GM23338 (cell line): ENCODE results near the gene ACBD3. TPM values are rescaled to one million over a fixed set of nuclear protein-coding genes. Genes with fewer than 3 reads are reported as not detected.

ENCODE experiments used
- ATAC-seq: fragments of 200-7000 bp; cut with Tn5 transposase; 3 replicates; pipeline ENCODE4 v1.9.1; 2020
- DNase-seq: peaks from one replicate; pipeline ENCODE4 v3.0.0-alpha.2; 2015; ENCODE audit warnings: low spot score
- H2AFZ ChIP-seq: fragments of 200-600 bp; sonication (generic); 2 replicates; pipeline ENCODE4 v1.8.0; 2016; ENCODE audit warnings: antibody characterized with exemption, mild to moderate bottlenecking, moderate library complexity
- H3F3A ChIP-seq: fragments of 200-600 bp; sonication (generic); replicated peaks from 2 replicates; pipeline ENCODE4 v1.8.0; 2017; ENCODE audit warnings: antibody characterized with exemption, mixed run types, low read depth
- H3K27ac ChIP-seq: fragments of 200-600 bp; sonication (generic); 2 replicates; pipeline ENCODE4 v1.6.1; 2016; ENCODE audit warnings: low read depth
- H3K27me3 ChIP-seq: fragments of 200-600 bp; sonication (generic); 2 replicates; pipeline ENCODE4 v1.8.0; 2016; ENCODE audit warnings: mild to moderate bottlenecking, mixed run types, moderate library complexity; ENCODE audit not compliant: insufficient read depth
- H3K36me3 ChIP-seq: fragments of 200-600 bp; sonication (generic); 2 replicates; pipeline ENCODE4 v1.8.0; 2016; ENCODE audit warnings: mild to moderate bottlenecking; ENCODE audit not compliant: insufficient read depth
- H3K4me1 ChIP-seq: fragments of 200-600 bp; sonication (generic); 2 replicates; pipeline ENCODE4 v1.8.0; 2016; ENCODE audit warnings: mild to moderate bottlenecking, moderate library complexity; ENCODE audit not compliant: insufficient read depth
- H3K4me2 ChIP-seq: fragments of 200-600 bp; sonication (generic); 2 replicates; pipeline ENCODE4 v1.7.1; 2017; ENCODE audit warnings: mixed run types
- H3K4me3 ChIP-seq: fragments of 200-600 bp; sonication (generic); 2 replicates; pipeline ENCODE4 v1.6.1; 2016; ENCODE audit warnings: mixed run types
- H3K79me2 ChIP-seq: fragments of 200-600 bp; sonication (generic); replicated peaks from 2 replicates; pipeline ENCODE4 v1.8.0; 2017; ENCODE audit warnings: mild to moderate bottlenecking; ENCODE audit not compliant: insufficient read depth
- H3K9me2 ChIP-seq: fragments of 200-600 bp; sonication (generic); 2 replicates; pipeline ENCODE4 v1.8.0; 2017; ENCODE audit not compliant: insufficient read depth
- H4K20me1 ChIP-seq: fragments of 200-600 bp; sonication (generic); replicated peaks from 2 replicates; pipeline ENCODE4 v1.8.0; 2017; ENCODE audit warnings: mild to moderate bottlenecking; ENCODE audit not compliant: insufficient read depth
- H3K27ac Mint-ChIP-seq: 2 replicates; pipeline ENCODE4 v1.8.0; 2020; ENCODE audit warnings: inconsistent platforms, mild to moderate bottlenecking, moderate library complexity, mixed read lengths
- H3K27me3 Mint-ChIP-seq: 3 replicates; pipeline ENCODE4 v1.8.0; 2022; ENCODE audit warnings: low read depth, mild to moderate bottlenecking, moderate library complexity, mixed read lengths, inconsistent platforms; ENCODE audit not compliant: insufficient read depth, poor library complexity
- H3K36me3 Mint-ChIP-seq: 3 replicates; pipeline ENCODE4 v1.8.0; 2021; ENCODE audit warnings: low read depth, mild to moderate bottlenecking, inconsistent platforms, moderate library complexity, mixed read lengths
- H3K4me1 Mint-ChIP-seq: 3 replicates; pipeline ENCODE4 v1.8.0; 2020; ENCODE audit warnings: mild to moderate bottlenecking, inconsistent platforms, mixed read lengths
- H3K4me3 Mint-ChIP-seq: 3 replicates; pipeline ENCODE4 v1.8.0; 2021; ENCODE audit warnings: moderate library complexity, mild to moderate bottlenecking, inconsistent platforms, mixed read lengths
- H3K9me3 Mint-ChIP-seq: 3 replicates; pipeline ENCODE4 v1.8.0; 2020; ENCODE audit warnings: moderate library complexity, mild to moderate bottlenecking, inconsistent platforms, mixed read lengths
- CREB1 ChIP-seq: fragments of 250-450 bp; sonication (Bioruptor Pico); IDR thresholded peaks from 2 replicates; pipeline ENCODE4 v1.5.0; 2020; ENCODE audit warnings: low read depth, mild to moderate bottlenecking, moderate library complexity
- EZH2 ChIP-seq: fragments of 200-600 bp; sonication (generic); IDR thresholded peaks from one replicate; pipeline ENCODE4 v1.8.0; 2017; ENCODE audit warnings: antibody characterized with exemption, mild to moderate bottlenecking, low read depth; ENCODE audit not compliant: unreplicated experiment
- EZH2phosphoT487 ChIP-seq: fragments of 200-600 bp; sonication (generic); IDR thresholded peaks from one replicate; pipeline ENCODE4 v1.8.1; 2018; ENCODE audit warnings: antibody characterized with exemption; ENCODE audit not compliant: unreplicated experiment
- JUNB ChIP-seq: IDR thresholded peaks from one replicate; pipeline ENCODE4 v1.6.1; 2016; ENCODE audit warnings: antibody characterized with exemption; ENCODE audit not compliant: unreplicated experiment
- NANOG ChIP-seq: IDR thresholded peaks from 2 replicates; pipeline ENCODE4 v1.6.1; 2016; ENCODE audit warnings: antibody characterized with exemption, borderline replicate concordance
- POLR2AphosphoS5 ChIP-seq: IDR thresholded peaks from 2 replicates; pipeline ENCODE4 v1.6.1; 2016; ENCODE audit warnings: antibody characterized with exemption, low read depth
- REST ChIP-seq: IDR thresholded peaks from one replicate; pipeline ENCODE4 v1.6.1; 2018; ENCODE audit warnings: antibody characterized with exemption; ENCODE audit not compliant: unreplicated experiment
- STAT1 ChIP-seq: IDR thresholded peaks from one replicate; pipeline ENCODE4 v1.6.1; 2016; ENCODE audit warnings: antibody characterized with exemption; ENCODE audit not compliant: unreplicated experiment
- ZNF114 ChIP-seq: fragments of 250-450 bp; sonication (Bioruptor Pico); IDR thresholded peaks from 2 replicates; pipeline ENCODE4 v1.5.0; 2020; ENCODE audit warnings: mild to moderate bottlenecking, moderate library complexity
- ZNF331 ChIP-seq: fragments of 250-450 bp; sonication (Bioruptor Pico); IDR thresholded peaks from 2 replicates; pipeline ENCODE4 v1.5.0; 2020; ENCODE audit warnings: low read depth, mild to moderate bottlenecking, moderate library complexity
- polyA plus RNA-seq: library from polyadenylated mRNA; unstranded; fragments of >200 nt; fragmentation: Nextera tagmentation; extraction: Ambion mirVana; gene quantifications from 2 replicates; pipeline ENCODE4 v1.2.1, GENCODE V29; 2016
- total RNA-seq: library from RNA; depleted of rRNA; stranded (reverse); fragments of >200 nt; shearing (Covaris generic); gene quantifications from 2 replicates; pipeline ENCODE4 v1.2.3, GENCODE V29; 2014
- TF ChIP-seq, protein P1 (sequence below): IDR thresholded peaks from 2 replicates; pipeline ENCODE4 v1.6.1; 2016; ENCODE audit warnings: antibody characterized with exemption
- TF ChIP-seq, protein P2 (sequence below), 2 experiments: fragments of 200-600 bp in 1 of 2; sonication (generic) in 1 of 2; conservative IDR thresholded peaks; 2 replicates each; pipeline versions ENCODE4 v1.5.1 to v1.6.1; 2016 to 2017; ENCODE audit warnings: antibody characterized with exemption in 2 of 2, low read depth in 2 of 2, mild to moderate bottlenecking in 2 of 2, moderate library complexity in 1 of 2

Gene ACBD3
- total and polyA plus RNA-seq, 2 experiments from 2014 or later: 17.1 to 36.2 TPM

GRCh38 chr1:226209307-226210059 lies 22.9 kb upstream of the ACBD3 start (continued):
- TF ChIP-seq, protein P1, sequence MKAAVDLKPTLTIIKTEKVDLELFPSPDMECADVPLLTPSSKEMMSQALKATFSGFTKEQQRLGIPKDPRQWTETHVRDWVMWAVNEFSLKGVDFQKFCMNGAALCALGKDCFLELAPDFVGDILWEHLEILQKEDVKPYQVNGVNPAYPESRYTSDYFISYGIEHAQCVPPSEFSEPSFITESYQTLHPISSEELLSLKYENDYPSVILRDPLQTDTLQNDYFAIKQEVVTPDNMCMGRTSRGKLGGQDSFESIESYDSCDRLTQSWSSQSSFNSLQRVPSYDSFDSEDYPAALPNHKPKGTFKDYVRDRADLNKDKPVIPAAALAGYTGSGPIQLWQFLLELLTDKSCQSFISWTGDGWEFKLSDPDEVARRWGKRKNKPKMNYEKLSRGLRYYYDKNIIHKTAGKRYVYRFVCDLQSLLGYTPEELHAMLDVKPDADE: no peak
- no peak for TF ChIP-seq STAT1

DNA sequence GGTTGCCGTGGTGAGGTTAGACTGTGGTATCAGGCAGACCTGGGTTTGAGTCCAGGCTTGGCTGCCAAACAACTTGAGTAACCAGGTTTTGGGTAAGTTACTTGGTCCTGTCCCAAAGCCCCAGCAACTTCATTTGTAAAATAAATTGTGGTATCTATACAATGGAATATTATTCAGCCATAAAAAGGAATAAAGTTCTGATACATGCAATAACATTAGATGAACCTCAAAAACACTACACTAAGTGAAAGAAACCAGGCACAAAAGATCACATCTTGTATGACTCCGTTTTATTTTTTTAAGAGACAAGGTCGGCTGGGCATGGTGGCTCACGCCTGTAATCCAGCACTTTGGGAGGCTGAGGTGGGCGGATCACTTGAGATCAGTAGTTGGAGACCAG lies 20.5 kb upstream of the ACBD3 start:
- 0 out of 2 replicates have a peak, but pooled peaks cover 9% of the 10 kb centered on the region for H3F3A ChIP-seq
- Mint-ChIP-seq H3K27me3 (peaks cover 12% of the 10 kb centered on the region), H3K27ac (no peak overlapping the region), H3K9me3 (no peaks in the 10 kb centered on the region), H3K36me3 (no peaks in the 10 kb centered on the region), H3K4me1 (peaks cover 35% of the 10 kb centered on the region), H3K4me3 (no peak overlapping the region)
- H3K27ac ChIP-seq: no peak overlapping the region
- H3K79me2 ChIP-seq: no peaks in the 10 kb centered on the region
- H3K4me2 ChIP-seq: no peak overlapping the region
- no peak overlapping the region for H2AFZ ChIP-seq
- peaks cover 7% of the 10 kb centered on the region; the same call in 1 of the 2 replicates for H3K27me3 ChIP-seq
- peaks cover 19% of the 10 kb centered on the region for H3K4me1 ChIP-seq
- no peak for DNase-seq
- no peaks in the 10 kb centered on the region for H4K20me1 ChIP-seq
- H3K36me3 ChIP-seq: no peaks in the 10 kb centered on the region
- H3K9me2 ChIP-seq: no peaks in the 10 kb centered on the region; the same call in 1 of the 2 replicates
- no peak for ATAC-seq
- no peak overlapping the region for H3K4me3 ChIP-seq
- TF ChIP-seq JUNB (no peak), CREB1 (CRISPR knock-in tag) (no peak), ZNF331 (CRISPR knock-in tag) (no peak), EZH2phosphoT487 (no peak), EZH2 (no peak), ZNF114 (CRISPR knock-in tag) (no peak), REST (no peak), POLR2AphosphoS5 (no peak), NANOG (no peak), STAT1 (no peak)
- TF ChIP-seq, protein P2, sequence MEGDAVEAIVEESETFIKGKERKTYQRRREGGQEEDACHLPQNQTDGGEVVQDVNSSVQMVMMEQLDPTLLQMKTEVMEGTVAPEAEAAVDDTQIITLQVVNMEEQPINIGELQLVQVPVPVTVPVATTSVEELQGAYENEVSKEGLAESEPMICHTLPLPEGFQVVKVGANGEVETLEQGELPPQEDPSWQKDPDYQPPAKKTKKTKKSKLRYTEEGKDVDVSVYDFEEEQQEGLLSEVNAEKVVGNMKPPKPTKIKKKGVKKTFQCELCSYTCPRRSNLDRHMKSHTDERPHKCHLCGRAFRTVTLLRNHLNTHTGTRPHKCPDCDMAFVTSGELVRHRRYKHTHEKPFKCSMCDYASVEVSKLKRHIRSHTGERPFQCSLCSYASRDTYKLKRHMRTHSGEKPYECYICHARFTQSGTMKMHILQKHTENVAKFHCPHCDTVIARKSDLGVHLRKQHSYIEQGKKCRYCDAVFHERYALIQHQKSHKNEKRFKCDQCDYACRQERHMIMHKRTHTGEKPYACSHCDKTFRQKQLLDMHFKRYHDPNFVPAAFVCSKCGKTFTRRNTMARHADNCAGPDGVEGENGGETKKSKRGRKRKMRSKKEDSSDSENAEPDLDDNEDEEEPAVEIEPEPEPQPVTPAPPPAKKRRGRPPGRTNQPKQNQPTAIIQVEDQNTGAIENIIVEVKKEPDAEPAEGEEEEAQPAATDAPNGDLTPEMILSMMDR (conservative IDR thresholded peaks at IDR 0.05; ENCODE audit: low read depth in 2 of 2): no peak
